HepG2 (cell line): Measurements from ENCODE around the gene MSMO1. TPM values are rescaled to one million over a fixed set of nuclear protein-coding genes. Genes with fewer than 3 reads are reported as not detected.

Experiments used
- ATAC-seq: fragments of 200-7000 bp; cut with Tn5 transposase; 3 replicates; pipeline ENCODE4 v1.9.1; 2020; ENCODE audit warnings: mild to moderate bottlenecking, moderate library complexity
- BruUV-seq: library from RNA; stranded (reverse); fragments of 400-500 nt; replicated peaks from 2 replicates; lab custom pipeline; 2021; lab: Mats Ljungman, UMichigan
- CTCF ChIA-PET: fragments of 300-600 bp; formaldehyde crosslinking; extraction: SDS; loops from one replicate; lab custom pipeline; 2021; ENCODE audit warnings: low total read pairs, inconsistent platforms, low intra/inter-chr PET ratio; lab: Yijun Ruan, JAX
- POLR2A ChIA-PET: fragments of 350-600 bp; sonication (Branson Sonifier 250); formaldehyde crosslinking; loops from one replicate; lab custom pipeline; 2020; ENCODE audit warnings: antibody characterized with exemption, inconsistent platforms; lab: Yijun Ruan, JAX
- DNase-seq: peaks from one replicate; pipeline ENCODE4 v3.0.0-alpha.2; 2015; ENCODE audit warnings: low spot score
- FAIRE-seq: peaks from 3 replicates; lab custom pipeline; 2011; peaks lifted over from hg19 to GRCh38; lab: Jason Lieb, UNC
- H2AFZ ChIP-seq: one replicate; pipeline ENCODE4 v1.6.1; 2011; ENCODE audit warnings: low read length, inconsistent platforms
- H3K27ac ChIP-seq: fragments of 300-600 bp; 3 replicates; pipeline ENCODE4 v1.8.0; 2011; ENCODE audit warnings: mixed run types, mild to moderate bottlenecking, mixed read lengths, low read length, inconsistent platforms; ENCODE audit not compliant: insufficient read depth; ENCODE audit errors: extremely low read length
- H3K27me3 ChIP-seq, 2 experiments: fragments of 200-600 bp in 1 of 2; 2 replicates in 1 of 2; 3 replicates in 1 of 2; pipeline versions ENCODE4 v1.6.0 to v1.8.0; 2011; ENCODE audit warnings: low read length in 2 of 2, mild to moderate bottlenecking in 2 of 2, moderate library complexity in 2 of 2, inconsistent platforms in 1 of 2; ENCODE audit not compliant: insufficient read depth in 2 of 2, control insufficient read depth in 1 of 2
- H3K36me3 ChIP-seq, 2 experiments: fragments of 200-600 bp in 1 of 2; replicated peaks in 1 of 2; 2 replicates in 1 of 2; 3 replicates in 1 of 2; pipeline versions ENCODE4 v1.5.1 to v1.8.0; 2011; ENCODE audit warnings: low read length in 2 of 2, inconsistent platforms in 1 of 2; ENCODE audit not compliant: insufficient read depth in 2 of 2, control insufficient read depth in 1 of 2
- H3K4me1 ChIP-seq: 2 replicates; pipeline ENCODE4 v1.5.1; 2012; ENCODE audit warnings: low read length, inconsistent platforms; ENCODE audit not compliant: insufficient read depth
- H3K4me2 ChIP-seq: 2 replicates; pipeline ENCODE4 v1.6.0; 2011; ENCODE audit warnings: low read depth, low read length, inconsistent platforms
- H3K4me3 ChIP-seq, 3 experiments: fragments of 200-600 bp in 1 of 3; sonication (generic), shearing (Covaris generic) in 1 of 3; replicated peaks in 1 of 3; 2 replicates each; pipeline ENCODE4 v1.5.1; 2011 to 2016; ENCODE audit warnings: low read length in 3 of 3, inconsistent platforms in 2 of 3, low read depth in 2 of 3, mild to moderate bottlenecking in 2 of 3, control low read depth in 1 of 3, mixed read lengths in 1 of 3; ENCODE audit not compliant: insufficient read depth in 1 of 3
- H3K79me2 ChIP-seq: one replicate; pipeline ENCODE4 v1.6.1; 2011; ENCODE audit warnings: low read length, inconsistent platforms; ENCODE audit not compliant: insufficient read depth
- H3K9ac ChIP-seq: 2 replicates; pipeline ENCODE4 v1.6.0; 2011; ENCODE audit warnings: mild to moderate bottlenecking, low read depth, low read length, inconsistent platforms; ENCODE audit not compliant: insufficient read depth
- H3K9me3 ChIP-seq: 2 replicates; pipeline ENCODE4 v1.5.1; 2012; ENCODE audit warnings: mild to moderate bottlenecking, low read length
- H4K20me1 ChIP-seq: 2 replicates; pipeline ENCODE4 v1.6.0; 2011; ENCODE audit warnings: inconsistent platforms, mild to moderate bottlenecking, low read length, moderate library complexity; ENCODE audit not compliant: insufficient read depth
- BHLHE40 ChIP-seq: IDR thresholded peaks from 2 replicates; pipeline ENCODE4 v1.6.1; 2011; ENCODE audit warnings: low read length, improper control_type of control experiment
- BRD4 ChIP-seq: sonication (generic); formaldehyde crosslinking; IDR thresholded peaks from 2 replicates; pipeline ENCODE4 v1.4.0; 2020; ENCODE audit warnings: missing genetic modification reagents
- CBFB ChIP-seq: sonication (generic); formaldehyde crosslinking; IDR thresholded peaks from 2 replicates; pipeline ENCODE4 v1.4.0; 2020; ENCODE audit warnings: missing genetic modification reagents
- CHD2 ChIP-seq: IDR thresholded peaks from 2 replicates; pipeline ENCODE4 v1.6.1; 2011; ENCODE audit warnings: low read depth, low read length, improper control_type of control experiment
- GABPA ChIP-seq, 2 experiments: IDR thresholded peaks; 2 replicates each; pipeline ENCODE4 v1.6.1; 2011 to 2016; ENCODE audit warnings: low read depth in 2 of 2, low read length in 1 of 2, missing biosample characterization in 1 of 2, missing genetic modification characterization in 1 of 2
- KLF12 ChIP-seq: sonication (generic); formaldehyde crosslinking; IDR thresholded peaks from 2 replicates; pipeline ENCODE4 v1.4.0; 2020; ENCODE audit warnings: missing genetic modification reagents, borderline replicate concordance
- RBM39 ChIP-seq: fragments of 200-400 bp; formaldehyde crosslinking; IDR thresholded peaks from one replicate; pipeline ENCODE4 v1.6.1; 2018; ENCODE audit warnings: antibody characterized with exemption, mild to moderate bottlenecking, low read depth, low read length; ENCODE audit not compliant: poor library complexity, severe bottlenecking
- RFX1 ChIP-seq: fragments of 450-650 bp; IDR thresholded peaks from 2 replicates; pipeline ENCODE4 v1.6.1; 2017
- RXRB ChIP-seq: IDR thresholded peaks from 2 replicates; pipeline ENCODE4 v1.6.1; 2016; ENCODE audit warnings: borderline replicate concordance, missing genetic modification reagents, missing compliant biosample characterization
- SETDB1 ChIP-seq: sonication (generic); formaldehyde crosslinking; IDR thresholded peaks from 2 replicates; pipeline ENCODE4 v1.5.1; 2020; ENCODE audit warnings: missing genetic modification reagents, mild to moderate bottlenecking, borderline replicate concordance
- SMAD9 ChIP-seq: sonication (generic); formaldehyde crosslinking; IDR thresholded peaks from 2 replicates; pipeline ENCODE4 v1.5.1; 2020; ENCODE audit warnings: mild to moderate bottlenecking, missing genetic modification reagents
- ZNF10 ChIP-seq: sonication (generic); formaldehyde crosslinking; IDR thresholded peaks from 2 replicates; pipeline ENCODE4 v1.4.0; 2020; ENCODE audit warnings: mild to moderate bottlenecking, low read depth, missing genetic modification reagents, borderline replicate concordance
- ZNF605 ChIP-seq: sonication (generic); formaldehyde crosslinking; IDR thresholded peaks from 2 replicates; pipeline ENCODE4 v1.8.0; 2022; ENCODE audit warnings: mild to moderate bottlenecking, missing genetic modification reagents
- ZNF770 ChIP-seq: sonication (generic); formaldehyde crosslinking; IDR thresholded peaks from 2 replicates; pipeline ENCODE4 v1.5.0; 2020; ENCODE audit warnings: mild to moderate bottlenecking, missing genetic modification reagents
- WGBS: methylation state at CpG from one replicate; pipeline ENCODE4 v1.1.6; 2017; ENCODE audit warnings: low lambda C conversion rate; 5-methylcytosine and 5-hydroxymethylcytosine counted together
- in situ Hi-C: cut with HindIII; loops from 2 replicates; pipeline ENCODE4 v1.10.0; 2017; ENCODE audit warnings: low pct_unique_long_range_greater_than_20kb; ENCODE audit not compliant: extremely low pct_ligation_motif_present
- intact Hi-C: fragments of 100-400 bp; cut with micrococcal nuclease; formaldehyde crosslinking; loops from one replicate; pipeline ENCODE4 v1.10.0; 2022; ENCODE audit not compliant: unreplicated experiment
- polyA plus RNA-seq, 8 experiments: library from polyadenylated mRNA; depleted of rRNA in 3 of 8; stranded (reverse) in 7 of 8; unstranded in 1 of 8; fragments of >200 nt; fragmentation: Illumina TruSeq in 4 of 8; extraction: Trizol in 4 of 8; gene quantifications; 2 replicates each; pipeline versions ENCODE4 v1.2.1 to v1.2.3, GENCODE V29; 2011 to 2016; ENCODE audit warnings: low read depth in 4 of 8, missing spikeins in 1 of 8, mixed read lengths in 1 of 8; ENCODE audit not compliant: insufficient read depth in 1 of 8
- total RNA-seq, 5 experiments: library from RNA; depleted of rRNA; stranded (reverse); fragments of >200 nt; fragmentation: Illumina TruSeq; extraction: Trizol; gene quantifications; 2 replicates each; pipeline ENCODE4 v1.2.3, GENCODE V29; 2016; ENCODE audit warnings: low read depth in 1 of 5

Gene MSMO1
- total and polyA plus RNA-seq, 2 of the 13 experiments (the other 11 are each of a cell fraction or from before 2014, with no cell fraction given): 98.1 to 216 TPM

- Histone ChIP-seq H3K4me1 (peaks cover 29% of the 10 kb centered on the region), H4K20me1 (no peaks in the 10 kb centered on the region), H3K4me3 (no peak overlapping the region), H3K9me3 (no peaks in the 10 kb centered on the region), H3K9ac (no peak overlapping the region), H3K79me2 (no peaks in the 10 kb centered on the region), H3K27me3 (no peaks in the 10 kb centered on the region), H2AFZ (no peak overlapping the region), H3K36me3 (no peaks in the 10 kb centered on the region), H3K4me2 (no peak overlapping the region), H3K27ac (no peak overlapping the region)
- in situ Hi-C loops: no loop called here
- POLR2A ChIA-PET: interaction anchor here (1.2 kb wide), 1 partner anchor 19 kb away, joined by 10 read pairs; the partner anchor contains the start of gene CPE
- WGBS: 90% methylated on average over 6 of the region's 6 CpGs
- ATAC-seq: no peak
- no peak for FAIRE-seq
- TF ChIP-seq CBFB: no peak
- TF ChIP-seq RBM39: no peak
- no peak for TF ChIP-seq CHD2
- TF ChIP-seq RFX1: no peak
- TF ChIP-seq RXRB: no peak
- no peak for TF ChIP-seq GABPA (IDR thresholded peaks at IDR 0.05; ENCODE audit: low read depth, low read length)
- TF ChIP-seq GABPA (CRISPR knock-in tag; IDR thresholded peaks at IDR 0.05; ENCODE audit: low read depth): no peak
- no peak for TF ChIP-seq BHLHE40
- no peak for TF ChIP-seq BRD4
- no TSS peak for BruUV-seq
- CTCF ChIA-PET: no interaction called here
- DNase-seq: no peak
- intact Hi-C loops: no loop called here
Measured at GRCh38 chr4:165360041-165360695, 32.7 kb downstream of the MSMO1 start.

DNA sequence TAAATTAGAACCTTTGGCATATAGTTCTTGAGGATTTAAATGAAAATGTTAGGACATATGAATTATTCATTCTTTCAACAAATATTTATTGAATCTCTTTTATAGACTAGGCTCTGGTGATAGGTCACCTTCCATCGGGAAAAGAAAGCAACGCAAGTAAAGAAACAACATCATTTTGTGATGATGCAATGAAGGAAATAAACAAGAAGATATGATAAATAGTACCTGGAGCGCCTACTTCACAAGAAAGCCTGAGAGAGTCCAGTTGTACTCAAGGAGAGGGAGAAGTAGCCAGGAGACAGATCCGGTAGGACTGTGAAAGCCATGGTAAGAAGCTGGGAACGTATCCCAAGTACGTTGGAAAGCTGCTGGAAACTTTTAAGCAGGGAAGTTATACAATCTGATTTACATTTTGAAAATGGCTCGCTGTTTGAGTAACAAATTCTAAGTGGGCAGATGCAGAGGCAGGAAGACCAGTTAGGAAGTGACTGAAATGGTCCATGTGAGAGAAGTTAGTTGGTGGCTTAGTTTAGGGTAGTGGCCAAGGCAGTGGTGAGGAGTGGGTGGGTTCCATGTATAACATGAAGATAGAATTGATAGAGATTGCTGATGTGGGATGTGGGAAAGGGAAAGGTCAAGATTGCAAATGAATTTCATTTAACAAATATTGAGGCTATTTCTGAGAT is 33.7 kb downstream of the MSMO1 start:
- POLR2A ChIA-PET: no interaction called here
- H2AFZ ChIP-seq: no peak overlapping the region
- H3K27me3 ChIP-seq: no peaks in the 10 kb centered on the region
- no peak overlapping the region for H3K4me2 ChIP-seq
- H3K4me1 ChIP-seq: peaks cover 32% of the 10 kb centered on the region
- H3K9ac ChIP-seq: no peak overlapping the region
- H4K20me1 ChIP-seq: no peaks in the 10 kb centered on the region
- no peaks in the 10 kb centered on the region for H3K36me3 ChIP-seq
- DNase-seq (no peak), ATAC-seq (no peak), FAIRE-seq (no peak)
- CTCF ChIA-PET: no interaction called here
- intact Hi-C loops (no loop called here), in situ Hi-C loops (no loop called here)
- no peaks in the 10 kb centered on the region for H3K9me3 ChIP-seq
- H3K79me2 ChIP-seq: no peaks in the 10 kb centered on the region
- H3K27ac ChIP-seq: no peak overlapping the region
- H3K4me3 ChIP-seq: no peak overlapping the region
- WGBS: 98% methylated on average over 7 of the region's 7 CpGs
- no TSS peak for BruUV-seq
- TF ChIP-seq ZNF10 (CRISPR knock-in tag): no peak
- TF ChIP-seq ZNF770 (CRISPR knock-in tag): no peak
- no peak for TF ChIP-seq SETDB1
- no peak for TF ChIP-seq KLF12 (CRISPR knock-in tag)
- TF ChIP-seq ZNF605 (CRISPR knock-in tag): no peak
- no peak for TF ChIP-seq SMAD9
